SH-SY5Y (cell line): ENCODE data around the gene FOXJ3.

Source experiments
- GATA2 ChIP-seq: IDR thresholded peaks from 2 replicates; pipeline ENCODE4 v1.6.1; 2011; ENCODE audit warnings: mild to moderate bottlenecking, low read depth, low read length
- GATA3 ChIP-seq: IDR thresholded peaks from 2 replicates; pipeline ENCODE4 v1.6.1; 2011; ENCODE audit warnings: low read depth, mild to moderate bottlenecking, low read length, moderate library complexity

- TF ChIP-seq GATA3 (no peak), GATA2 (no peak)
These were observed 195.6 kb downstream of the FOXJ3 start for GRCh38 chr1:42139444-42139843.
